Vagina (tissue), 2 donors: ENCODE results near the gene MAD1L1.

ENCODE experiments used
- POLR2A ChIP-seq, 2 donors: fragments of 450-650 bp; IDR thresholded peaks; one replicate each; pipeline ENCODE4 v1.6.1; 2017; ENCODE audit warnings: antibody characterized with exemption in 2 of 2, mild to moderate bottlenecking in 2 of 2, moderate library complexity in 2 of 2
- POLR2AphosphoS5 ChIP-seq, 2 donors: sonication (generic); formaldehyde crosslinking; IDR thresholded peaks; one replicate each; pipeline ENCODE4 v1.9.0; 2017; ENCODE audit warnings: antibody characterized with exemption in 2 of 2, mild to moderate bottlenecking in 2 of 2, low read depth in 1 of 2; ENCODE audit not compliant: insufficient read depth in 1 of 2
- TF ChIP-seq, protein P1 (sequence below), 3 experiments: fragments of 450-650 bp in 2 of 3; fragments of 200-600 bp in 1 of 3; sonication (generic) in 1 of 3; IDR thresholded peaks; one replicate each; pipeline ENCODE4 v1.5.1; 2017 to 2019; ENCODE audit warnings: antibody characterized with exemption in 3 of 3, mild to moderate bottlenecking in 2 of 3, moderate library complexity in 2 of 3

- TF ChIP-seq, protein P1, sequence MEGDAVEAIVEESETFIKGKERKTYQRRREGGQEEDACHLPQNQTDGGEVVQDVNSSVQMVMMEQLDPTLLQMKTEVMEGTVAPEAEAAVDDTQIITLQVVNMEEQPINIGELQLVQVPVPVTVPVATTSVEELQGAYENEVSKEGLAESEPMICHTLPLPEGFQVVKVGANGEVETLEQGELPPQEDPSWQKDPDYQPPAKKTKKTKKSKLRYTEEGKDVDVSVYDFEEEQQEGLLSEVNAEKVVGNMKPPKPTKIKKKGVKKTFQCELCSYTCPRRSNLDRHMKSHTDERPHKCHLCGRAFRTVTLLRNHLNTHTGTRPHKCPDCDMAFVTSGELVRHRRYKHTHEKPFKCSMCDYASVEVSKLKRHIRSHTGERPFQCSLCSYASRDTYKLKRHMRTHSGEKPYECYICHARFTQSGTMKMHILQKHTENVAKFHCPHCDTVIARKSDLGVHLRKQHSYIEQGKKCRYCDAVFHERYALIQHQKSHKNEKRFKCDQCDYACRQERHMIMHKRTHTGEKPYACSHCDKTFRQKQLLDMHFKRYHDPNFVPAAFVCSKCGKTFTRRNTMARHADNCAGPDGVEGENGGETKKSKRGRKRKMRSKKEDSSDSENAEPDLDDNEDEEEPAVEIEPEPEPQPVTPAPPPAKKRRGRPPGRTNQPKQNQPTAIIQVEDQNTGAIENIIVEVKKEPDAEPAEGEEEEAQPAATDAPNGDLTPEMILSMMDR (IDR thresholded peaks at IDR 0.05): no peak
- TF ChIP-seq POLR2A (IDR thresholded peaks at IDR 0.05): no peak
- no peak for TF ChIP-seq POLR2AphosphoS5 (IDR thresholded peaks at IDR 0.05; ENCODE audit: insufficient read depth in 1 of 2, low read depth in 1 of 2)
Observed at GRCh38 chr7:2046581-2047565, 185.9 kb downstream of the MAD1L1 start.
